Mucosa of gallbladder (tissue), 1 donor: ENCODE results near the gene OCLN. TPM values are rescaled to one million over a fixed set of nuclear protein-coding genes. Genes with fewer than 3 reads are reported as not detected.
A peak's percentile ranks its signal among the peaks of the same experiment; 100 is the strongest.
"Not testable (repeated sequence)": the region's sequence is repeated elsewhere in the genome, so short reads cannot be mapped to it uniquely, and the experiment has no call there.

Source experiments
- DNase-seq: peaks from one replicate; pipeline ENCODE4 v3.0.0-alpha.2; 2020; ENCODE audit warnings: low spot score
- total RNA-seq: library from RNA; stranded (reverse); gene quantifications from one replicate; pipeline ENCODE4 v1.2.1, GENCODE V29; 2021
- donor health status: DM: no; HTN: no; CAD: no.

The OCLN gene
- 152 TPM for total RNA-seq

GRCh38 chr5:69492391-69492922, at the start of gene OCLN:
Gene OCLN, plus strand, starts transcription at chr5:69492790. Its CDS starts 11,455 bp downstream, at chr5:69504245.
- DNase-seq, result peak; percentile 77

GRCh38 chr5:69444127-69444754, 48.3 kb upstream of the OCLN start:
- DNase-seq, result peak; percentile 32

GRCh38 chr5:69449511-69449910, 43.1 kb upstream of the OCLN start:
- no peak for DNase-seq

GRCh38 chr5:69450116-69450515, 42.5 kb upstream of the OCLN start:
- DNase-seq, result no peak

GRCh38 chr5:69450527-69450926, 42.1 kb upstream of the OCLN start:
- not testable (repeated sequence) for DNase-seq

GRCh38 chr5:69451941-69452647, 40.5 kb upstream of the OCLN start:
- peak; percentile 20 for DNase-seq

- DNase-seq, result not testable (repeated sequence)
Measured at GRCh38 chr5:69453487-69453886, 39.1 kb upstream of the OCLN start.

GRCh38 chr5:69454460-69455249, 37.9 kb upstream of the OCLN start:
- DNase-seq, result peak; percentile 17

GRCh38 chr5:69455428-69455988, 37.1 kb upstream of the OCLN start:
- not testable (repeated sequence) for DNase-seq

- no peak for DNase-seq
Measured at GRCh38 chr5:69462170-69462569, 30.4 kb upstream of the OCLN start.

- DNase-seq, result not testable (repeated sequence)
Measured at GRCh38 chr5:69466375-69466774, 26.2 kb upstream of the OCLN start.

- no peak for DNase-seq
Measured at GRCh38 chr5:69467442-69468225, 25.0 kb upstream of the OCLN start.

GRCh38 chr5:69468631-69469030, 24.0 kb upstream of the OCLN start:
- no peak for DNase-seq

- DNase-seq, result not testable (repeated sequence)
Measured at GRCh38 chr5:69471516-69471915, 21.1 kb upstream of the OCLN start.

- DNase-seq, result peak; percentile 61
Measured at GRCh38 chr5:69472535-69473143, 20.0 kb upstream of the OCLN start.

- no peak for DNase-seq
Measured at GRCh38 chr5:69477170-69477569, 15.4 kb upstream of the OCLN start.

- not testable (repeated sequence) for DNase-seq
Measured at GRCh38 chr5:69478296-69478695, 14.3 kb upstream of the OCLN start.

GRCh38 chr5:69484891-69485290, 7.7 kb upstream of the OCLN start:
- no peak for DNase-seq

GRCh38 chr5:69485471-69485870, 7.1 kb upstream of the OCLN start:
- no peak for DNase-seq

- no peak for DNase-seq
Measured at GRCh38 chr5:69489246-69489645, 3.3 kb upstream of the OCLN start.

GRCh38 chr5:69491027-69491426, 1.6 kb upstream of the OCLN start:
- no peak for DNase-seq
